HG02678 (cell line): ENCODE results near the gene WSCD2.

Source experiments
- ATAC-seq: cut with Tn5 transposase; IDR thresholded peaks from one replicate; pipeline ENCODE4 v1.9.1; 2021; ENCODE audit warnings: mild to moderate bottlenecking, moderate library complexity; ENCODE audit not compliant: unreplicated experiment

Gene WSCD2

DNA sequence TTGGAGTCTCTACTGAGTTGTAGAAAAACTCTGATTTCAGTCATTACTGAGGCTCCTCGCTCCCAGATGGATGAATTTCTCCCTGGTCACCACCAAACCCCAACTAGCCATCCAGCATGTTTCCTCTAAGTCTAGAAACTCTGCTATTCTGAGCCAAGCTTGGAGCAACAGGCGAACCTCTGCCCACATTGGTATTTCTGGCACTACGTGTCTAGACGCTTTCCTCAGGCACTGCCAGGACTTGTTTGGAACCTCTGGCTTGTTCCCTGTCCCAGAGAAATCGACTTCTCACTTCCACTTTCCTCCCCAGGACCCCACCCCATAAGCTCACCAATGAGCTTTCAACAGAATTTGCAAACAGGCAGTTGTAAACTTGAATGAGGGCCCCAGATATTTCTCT is 27.6 kb downstream of the WSCD2 start:
- no peak for ATAC-seq

DNA sequence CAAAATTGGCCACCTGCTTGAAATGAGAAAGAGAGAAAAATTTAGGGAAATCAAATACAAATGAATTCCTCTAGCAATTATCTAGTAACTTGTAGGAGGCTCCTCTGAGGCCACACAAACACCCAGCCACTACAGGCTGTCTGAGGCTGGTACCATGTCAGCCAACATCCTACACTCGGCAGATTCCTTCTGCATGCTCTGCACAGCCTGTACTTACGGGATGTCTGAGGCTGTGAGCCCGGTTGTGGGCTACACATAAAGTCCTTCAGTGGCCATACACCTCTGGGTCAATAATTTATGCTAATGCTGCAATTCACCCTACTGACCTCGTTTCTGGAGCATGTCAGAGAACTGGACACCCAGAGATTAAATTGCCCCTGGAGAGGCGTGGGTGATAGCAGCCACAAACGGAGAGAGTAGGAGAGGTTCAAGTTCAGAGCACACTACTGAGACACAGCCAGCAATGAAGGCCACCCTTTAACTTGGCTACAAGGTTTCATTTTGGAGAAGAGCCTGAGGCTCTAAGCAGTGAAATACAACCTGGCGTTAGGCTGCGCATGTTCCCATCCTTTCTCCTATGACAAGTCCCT is 28.9 kb downstream of the WSCD2 start:
- ATAC-seq = no peak

DNA sequence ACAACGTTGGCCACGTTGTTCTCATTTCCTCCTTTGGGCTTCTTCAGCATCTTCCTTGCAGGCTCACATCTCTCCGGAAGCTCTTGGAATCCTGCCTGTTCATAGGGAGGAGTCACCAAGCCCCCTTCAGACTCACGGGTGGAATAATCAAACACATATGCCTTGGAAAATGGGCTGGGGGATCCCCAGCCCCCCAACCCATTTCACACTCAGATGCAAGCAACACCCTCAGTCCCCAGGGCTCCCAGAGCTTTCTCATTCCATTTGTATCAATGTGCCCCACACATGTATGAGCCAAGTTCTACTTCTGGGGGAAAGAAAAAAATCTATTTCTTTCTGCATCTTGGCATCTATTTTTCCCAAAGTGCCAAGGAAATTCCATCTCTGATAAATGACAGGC is 33.1 kb downstream of the WSCD2 start:
- ATAC-seq = no peak

DNA sequence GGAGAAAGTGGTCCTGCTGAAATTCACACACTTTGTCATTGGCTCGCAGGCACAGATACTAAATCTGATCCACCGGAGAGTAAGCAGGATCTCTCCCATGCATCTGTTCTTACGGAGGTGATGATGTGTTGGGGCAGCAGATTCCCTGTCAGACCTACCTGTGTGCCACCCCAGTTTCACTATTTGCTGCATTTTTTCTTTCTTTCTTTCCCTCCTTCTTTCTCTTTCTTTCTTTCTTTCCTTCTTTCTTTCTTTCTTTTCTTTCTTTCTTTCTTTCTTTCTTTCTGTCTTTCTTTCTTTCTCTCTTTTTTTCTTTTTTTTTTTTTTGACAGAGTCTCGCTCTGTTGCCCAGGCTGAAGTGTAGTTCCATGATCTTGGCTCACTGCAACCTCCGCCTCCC is 37.4 kb downstream of the WSCD2 start:
- ATAC-seq = no peak

DNA sequence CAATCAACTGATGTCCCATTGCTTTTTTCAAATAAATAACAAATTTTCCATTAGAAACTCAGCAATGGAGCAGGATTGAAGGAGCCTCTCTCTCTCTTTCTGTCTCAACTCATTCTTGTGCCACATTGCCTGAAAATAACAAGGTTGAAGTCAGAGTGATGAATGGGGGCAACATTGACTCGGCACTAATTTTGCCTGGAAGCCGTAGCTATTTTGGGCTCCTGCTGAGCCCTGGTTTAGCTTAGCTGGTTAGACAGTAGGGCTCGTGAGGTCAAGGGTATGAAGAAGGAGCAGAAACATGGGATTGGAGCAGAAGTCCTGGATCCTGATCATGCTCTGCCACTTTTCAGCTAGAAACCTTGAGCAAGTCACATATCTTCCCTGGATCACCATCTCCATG is 38.9 kb downstream of the WSCD2 start:
- no peak for ATAC-seq

DNA sequence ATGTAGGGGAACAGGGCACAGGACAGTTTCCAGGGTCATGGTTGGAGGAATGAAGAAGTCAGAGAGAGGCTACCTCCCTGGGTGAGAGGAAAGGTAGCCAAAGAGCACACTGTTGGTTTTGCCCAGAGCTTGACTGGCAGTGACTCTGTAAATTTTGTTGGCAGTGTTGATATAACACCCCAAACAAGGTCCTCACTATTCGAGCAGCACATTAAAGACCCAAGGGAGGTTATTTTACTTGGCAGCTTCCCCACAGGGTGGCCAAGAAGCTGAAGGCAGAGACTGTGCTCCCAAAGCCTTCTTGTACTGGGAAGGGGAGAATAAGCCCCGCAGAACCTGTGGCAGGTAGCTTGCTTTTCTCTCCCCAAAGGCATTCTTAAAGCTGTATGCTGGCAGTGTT is 40.6 kb downstream of the WSCD2 start:
- ATAC-seq = no peak

DNA sequence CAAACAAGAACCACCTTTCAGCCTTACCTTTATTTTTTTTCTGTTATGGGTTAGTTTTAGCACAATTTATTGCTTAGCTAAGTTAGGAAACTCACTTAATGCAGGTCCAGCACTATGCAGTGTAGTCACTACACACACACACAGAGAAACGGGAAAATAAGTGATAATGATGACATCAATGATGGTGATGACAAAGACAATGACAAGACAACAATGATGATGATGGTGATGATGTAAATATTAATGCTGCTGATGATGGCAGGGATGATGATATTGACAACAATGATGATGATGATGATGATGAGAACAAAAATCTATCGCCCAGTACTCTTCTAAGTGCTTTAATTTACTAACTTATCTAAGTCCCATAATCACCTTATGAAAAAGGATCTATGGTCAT is 41.1 kb downstream of the WSCD2 start:
- ATAC-seq = no peak

DNA sequence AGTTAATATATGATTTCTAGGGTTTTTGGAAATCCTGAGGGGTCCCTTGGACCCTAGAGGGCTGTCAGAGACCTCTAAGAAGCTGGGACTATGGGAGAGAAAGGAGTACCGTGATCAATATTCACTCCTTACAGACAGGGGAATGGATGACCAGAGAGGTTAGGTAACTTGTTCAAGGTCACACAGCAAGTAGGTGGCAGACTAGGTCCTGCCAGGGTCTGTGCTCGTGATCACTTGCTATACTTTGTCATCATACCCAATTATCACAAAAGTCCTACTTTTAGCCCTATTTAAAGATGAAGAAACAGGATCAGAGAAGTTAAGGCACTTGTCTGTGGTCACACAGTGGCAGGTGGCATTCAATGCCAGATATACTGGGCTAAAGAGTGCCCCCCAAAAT is 42.9 kb downstream of the WSCD2 start:
- ATAC-seq = no peak

DNA sequence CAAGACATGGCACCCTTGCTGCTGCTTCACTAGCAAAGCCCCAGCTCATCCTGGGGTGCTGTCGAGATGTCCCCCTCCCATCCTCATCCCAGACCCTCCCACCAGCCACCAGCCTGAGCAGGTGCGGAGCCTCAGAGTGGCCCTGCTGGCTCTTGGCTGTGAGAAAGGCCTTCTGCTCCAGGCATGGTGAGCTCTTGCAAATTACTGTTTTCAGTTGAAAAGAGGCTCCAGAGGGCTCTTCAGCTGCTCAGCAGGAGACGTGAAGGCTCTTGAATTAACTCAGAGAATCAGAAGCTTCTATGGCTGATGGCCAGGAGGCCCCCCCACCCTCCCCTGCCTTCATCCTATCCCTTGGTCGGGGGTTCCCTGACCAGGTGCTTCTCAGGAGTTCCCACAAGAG is 44.1 kb downstream of the WSCD2 start:
- ATAC-seq = no peak

DNA sequence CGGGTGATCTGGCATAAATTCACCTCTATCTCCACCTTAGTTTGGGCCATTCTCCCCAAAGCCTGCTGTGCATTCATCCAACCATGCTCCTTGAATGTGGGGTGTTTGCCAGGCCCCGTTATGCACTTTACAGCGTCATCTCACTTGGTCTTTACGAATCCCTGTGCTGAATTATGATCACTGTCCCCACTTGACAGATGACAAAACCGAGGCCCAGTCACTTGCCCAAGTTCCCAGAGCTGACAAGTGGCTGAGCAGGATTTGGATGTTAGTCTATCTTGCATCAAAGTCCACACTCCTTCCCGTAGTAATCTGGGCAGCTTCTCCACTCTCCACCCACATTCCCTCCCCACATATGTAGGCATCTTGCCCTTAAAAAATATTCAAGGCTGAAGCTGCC is 44.8 kb downstream of the WSCD2 start:
- ATAC-seq = no peak

DNA sequence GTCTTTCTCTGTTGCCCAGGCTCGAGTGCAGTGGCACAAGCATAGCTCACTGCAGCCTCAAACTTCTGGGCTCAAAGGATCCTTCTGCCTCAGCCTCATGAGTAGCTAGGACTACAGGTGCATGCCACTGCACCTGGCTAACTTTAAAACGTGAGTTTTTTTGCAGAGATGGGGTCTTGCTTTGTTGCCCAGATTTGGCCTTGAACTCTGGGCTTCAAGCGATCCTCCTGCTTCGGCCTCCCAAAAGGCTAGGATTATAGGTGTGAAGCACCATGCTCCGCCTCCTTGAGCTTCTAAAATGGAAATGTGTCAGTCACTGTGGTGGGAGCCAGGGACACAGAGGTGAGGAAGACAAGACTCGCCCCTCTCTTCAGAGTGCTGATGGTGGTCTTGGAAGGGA is 45.6 kb downstream of the WSCD2 start:
- no peak for ATAC-seq

DNA sequence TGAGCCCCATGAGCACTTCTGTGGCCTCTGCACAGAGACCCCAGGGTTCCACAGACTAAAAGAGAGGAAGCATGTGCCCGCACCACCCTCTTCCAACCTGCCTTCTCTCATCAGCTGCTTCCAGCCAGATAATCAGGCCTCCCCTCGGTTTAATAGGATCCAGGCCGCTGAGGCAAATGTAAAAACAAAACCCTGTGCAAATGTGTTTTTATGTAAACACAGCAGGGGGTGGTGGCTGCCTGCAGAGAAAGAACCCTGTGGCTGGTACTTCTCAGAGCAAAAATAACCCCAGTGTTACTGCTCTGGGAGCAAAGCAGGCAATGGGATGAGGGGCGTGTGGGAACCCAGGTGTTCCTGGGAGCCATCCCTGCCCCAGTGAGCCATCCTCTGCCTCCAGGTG is 46.2 kb downstream of the WSCD2 start:
- no peak for ATAC-seq

DNA sequence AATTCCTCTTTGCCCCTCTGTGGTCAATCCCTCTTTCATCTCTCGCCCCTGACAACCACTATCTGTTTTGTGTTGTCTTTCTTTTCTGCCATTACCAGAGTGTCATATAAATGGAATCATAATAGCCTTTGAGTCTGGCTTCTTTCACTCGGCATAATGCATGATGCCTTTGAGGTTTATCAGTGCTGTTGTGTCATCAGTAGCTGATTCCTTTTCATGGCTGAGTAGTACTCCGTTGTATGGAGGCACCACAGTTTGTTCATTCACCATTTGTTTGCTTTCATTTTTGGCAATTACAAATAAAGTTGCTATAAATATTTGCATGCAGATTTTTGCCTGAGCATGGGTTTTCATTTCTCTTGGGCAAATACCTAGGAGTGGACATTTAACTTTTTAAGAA is 47.2 kb downstream of the WSCD2 start:
- no peak for ATAC-seq

DNA sequence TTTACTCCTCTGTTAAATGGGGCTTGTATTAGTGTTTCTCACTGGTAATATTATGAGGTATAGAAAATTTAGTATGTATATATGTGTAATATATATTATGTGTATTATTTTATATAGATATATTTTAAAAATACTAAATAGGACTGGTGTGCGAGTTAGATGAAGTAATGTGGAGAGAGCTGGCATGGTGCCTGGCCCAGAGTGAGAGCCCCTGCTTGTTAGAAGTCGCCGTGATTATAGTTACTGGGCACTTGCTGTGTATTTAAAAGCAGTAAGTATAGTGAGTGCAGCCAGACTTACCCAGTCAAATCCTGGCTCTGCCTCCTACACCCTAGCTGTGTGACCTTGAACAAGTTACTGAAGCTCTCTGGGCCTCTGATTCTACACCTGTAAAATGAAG is 48.0 kb downstream of the WSCD2 start:
- no peak for ATAC-seq

DNA sequence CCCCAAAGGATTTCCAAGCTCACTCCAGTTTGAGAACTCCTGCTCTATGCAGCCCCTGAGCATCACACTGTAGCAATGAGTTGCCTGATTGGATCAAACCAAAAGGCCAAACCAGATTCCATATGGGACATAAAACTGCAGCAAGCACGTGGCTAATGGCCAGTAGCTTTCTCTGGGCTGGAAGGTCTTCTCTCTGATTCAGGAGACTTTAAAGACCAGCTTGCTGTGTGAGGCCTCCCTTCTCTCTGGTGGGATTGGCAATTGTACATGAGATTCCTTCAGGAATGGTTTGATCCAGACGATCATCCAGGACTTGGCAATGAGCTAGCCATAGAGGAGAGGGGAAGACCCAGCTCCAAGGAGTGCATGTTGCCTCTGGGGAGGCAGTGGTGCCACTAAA is 50.2 kb downstream of the WSCD2 start:
- no peak for ATAC-seq

DNA sequence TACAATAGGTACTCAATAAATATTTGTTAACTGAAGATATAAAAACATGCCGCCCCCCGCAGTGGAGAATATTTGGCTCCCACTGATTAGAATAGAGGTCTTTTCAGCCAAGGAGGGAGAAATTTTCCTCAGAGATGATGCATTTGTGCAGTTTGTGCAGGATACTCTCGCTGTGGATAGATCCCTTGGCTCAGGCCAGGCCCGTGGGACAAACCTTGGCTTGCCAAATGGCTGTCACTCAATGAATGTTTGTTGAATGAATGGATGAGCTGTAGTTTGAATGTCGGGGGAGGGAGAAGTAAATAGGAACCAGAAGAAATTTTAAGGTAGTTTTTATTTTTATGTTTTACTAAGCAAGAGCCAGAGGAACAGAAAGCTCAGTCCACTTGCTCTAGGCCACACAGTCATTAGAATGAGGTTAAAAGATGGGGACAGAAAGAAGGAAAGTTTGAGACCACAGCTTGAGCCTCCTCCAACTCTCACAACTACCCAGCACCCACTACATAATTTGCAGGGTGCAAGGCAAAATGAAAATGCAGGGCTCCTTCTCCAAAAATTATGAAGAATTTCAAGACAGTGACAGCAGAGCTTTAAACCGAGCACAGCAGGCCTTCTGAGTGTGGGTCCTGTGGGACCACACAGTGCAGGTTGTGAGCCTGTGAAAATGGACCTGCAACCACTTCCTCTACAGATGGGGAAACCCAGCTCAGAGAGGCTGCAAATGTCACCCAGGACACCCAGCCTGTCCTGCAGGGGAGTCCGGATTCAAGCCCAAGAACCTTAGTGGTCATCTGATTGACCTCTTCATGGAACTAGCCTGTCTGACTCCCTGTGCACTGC is 51.4 kb downstream of the WSCD2 start:
- ATAC-seq = no peak

DNA sequence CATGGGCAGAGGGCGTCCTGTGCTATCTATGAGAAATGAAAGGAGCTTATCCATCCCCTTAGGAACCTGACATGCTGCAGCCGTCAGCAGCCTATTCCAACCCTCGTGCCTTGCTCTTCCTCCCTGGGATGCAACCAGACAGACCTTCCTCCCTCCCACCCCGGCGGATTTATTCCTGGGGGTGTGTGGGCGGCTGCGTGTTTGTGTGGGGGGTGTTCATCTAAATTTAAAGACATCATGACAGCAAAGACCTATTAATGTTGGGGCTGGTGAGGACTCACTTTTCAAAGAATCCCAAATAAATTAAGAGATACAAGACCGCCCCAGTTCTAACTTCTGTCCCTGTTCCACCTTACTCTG is 52.0 kb downstream of the WSCD2 start:
- no peak for ATAC-seq

DNA sequence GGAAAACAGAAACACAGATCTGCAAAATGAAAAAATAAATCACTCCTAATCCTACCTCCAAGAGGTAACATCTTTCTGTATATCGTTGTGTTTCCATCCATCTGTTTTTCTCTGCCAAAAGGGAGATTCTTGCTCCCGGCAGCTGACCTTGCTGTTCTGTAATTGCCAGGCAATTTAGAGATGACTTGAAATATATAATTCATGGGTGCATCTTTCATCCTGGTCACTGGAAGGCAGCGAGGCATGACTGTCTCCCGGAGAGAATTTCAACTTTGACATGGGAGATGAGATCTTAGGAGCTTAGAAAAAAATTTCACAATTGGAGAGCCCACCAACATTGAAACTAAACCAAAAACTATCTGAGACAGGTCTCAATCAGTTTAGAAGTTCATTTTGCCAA is 53.0 kb downstream of the WSCD2 start:
- no peak for ATAC-seq

DNA sequence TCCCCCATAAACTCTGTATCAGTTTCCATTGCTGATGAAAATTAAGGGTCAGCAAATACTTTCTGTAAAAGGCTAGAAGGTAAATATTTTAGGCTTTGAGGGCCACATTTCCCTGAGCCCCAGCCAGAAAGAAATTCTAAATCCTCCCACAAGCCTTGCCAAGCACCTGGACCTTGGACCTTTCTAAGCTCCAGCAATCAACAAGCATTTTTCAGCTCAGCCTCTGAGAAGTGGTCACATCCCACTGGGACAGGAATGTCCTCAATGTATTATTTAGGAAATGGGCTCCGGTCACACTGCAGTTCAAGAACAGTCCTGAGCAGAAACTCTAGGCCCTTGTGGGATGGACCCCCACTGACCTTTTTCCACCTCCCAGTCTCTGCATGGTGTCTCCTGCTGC is 55.9 kb downstream of the WSCD2 start:
- no peak for ATAC-seq

DNA sequence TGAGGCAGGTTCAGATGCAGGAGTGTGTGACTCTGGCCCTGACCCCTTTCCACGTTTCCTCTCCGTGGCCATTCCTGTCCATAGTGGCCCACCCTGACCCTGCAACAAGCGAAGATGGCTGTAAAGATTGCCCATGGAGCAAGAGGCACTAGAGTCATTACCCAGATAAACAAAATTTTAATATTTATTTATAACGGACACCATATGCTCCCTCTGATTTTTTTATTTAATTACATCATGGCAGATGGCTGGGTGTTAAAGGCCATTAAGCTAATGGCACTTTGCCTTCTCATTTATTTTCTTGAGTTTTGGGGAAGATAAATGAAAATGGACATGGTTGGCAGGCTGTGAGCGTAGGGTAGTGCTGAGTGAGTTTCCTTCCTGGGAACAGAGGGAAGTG is 58.7 kb downstream of the WSCD2 start:
- ATAC-seq = no peak

DNA sequence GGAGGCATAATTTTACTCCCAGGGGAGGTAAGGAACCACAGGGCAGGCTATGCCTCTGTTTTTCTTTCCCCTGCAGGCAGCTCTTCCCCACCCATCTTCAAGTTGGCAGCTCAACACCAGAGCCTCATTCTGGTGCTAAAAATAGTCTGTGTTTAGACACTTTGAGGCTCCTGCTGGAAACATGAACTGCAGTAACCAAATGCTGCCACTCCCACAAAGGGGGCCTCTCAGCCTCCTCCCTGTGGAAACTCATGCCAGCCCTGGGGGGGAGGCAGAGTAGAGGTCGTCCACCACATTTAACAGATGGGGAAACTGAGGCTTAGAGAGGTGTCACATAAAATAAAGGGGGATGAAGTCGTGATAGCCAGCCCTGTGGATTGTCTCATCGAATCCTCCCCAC is 61.4 kb downstream of the WSCD2 start:
- no peak for ATAC-seq

DNA sequence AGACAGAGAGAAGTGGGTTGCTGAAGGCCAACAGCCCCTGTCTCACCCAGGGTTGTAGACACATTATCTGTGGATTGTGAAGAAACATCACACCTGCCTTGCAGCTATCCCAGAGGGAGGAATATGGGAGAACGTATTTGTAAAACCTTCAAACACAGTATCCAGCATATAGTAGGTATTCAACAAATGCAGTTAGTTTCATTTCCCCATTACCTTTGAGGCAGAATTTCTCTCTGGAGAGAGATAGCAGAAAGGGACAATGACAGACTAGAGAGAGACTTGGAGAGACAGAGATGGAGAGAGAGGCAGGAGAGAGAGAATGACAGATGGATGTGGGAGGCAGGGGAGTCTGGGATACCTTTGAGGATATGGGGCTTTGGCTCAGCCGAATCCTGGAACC is 62.0 kb downstream of the WSCD2 start:
- ATAC-seq = no peak

DNA sequence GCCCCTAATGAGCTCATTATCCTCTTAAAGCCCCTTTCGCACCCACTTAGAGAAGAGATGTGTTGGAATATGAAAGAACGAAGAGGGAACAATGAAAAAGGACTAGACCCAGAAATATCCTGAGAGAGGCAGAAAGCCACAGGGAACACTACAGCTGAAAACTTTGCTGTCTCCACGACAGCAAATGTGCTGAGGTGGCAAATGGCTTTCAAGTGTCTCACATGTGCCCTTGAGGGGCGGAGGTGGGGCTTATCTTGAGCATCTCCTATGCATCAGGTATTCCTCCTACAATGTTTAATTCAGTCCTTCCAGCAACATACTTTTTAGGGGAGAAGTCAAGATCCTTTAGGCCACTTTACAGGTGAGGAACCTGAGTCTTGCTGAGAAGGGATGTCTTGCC is 62.9 kb downstream of the WSCD2 start:
- no peak for ATAC-seq
